Activated CD8-positive, alpha-beta T cell treated with anti-CD3 and anti-CD28 coated beads for 36 hours (primary cell): Measurements from ENCODE around the gene MPG. TPM values are rescaled to one million over a fixed set of nuclear protein-coding genes. Genes with fewer than 3 reads are reported as not detected.

Experiments
- ATAC-seq: fragments of 200-7000 bp; cut with Tn5 transposase; one replicate; pipeline ENCODE4 v1.10.0; 2021; ENCODE audit warnings: mild to moderate bottlenecking, moderate library complexity
- CTCF ChIA-PET: fragments of 350-600 bp; sonication (Branson Sonifier 250); formaldehyde crosslinking; loops from one replicate; lab custom pipeline; 2021; ENCODE audit warnings: antibody characterized with exemption; lab: Charles Lee
- POLR2A ChIA-PET: fragments of 350-600 bp; sonication (Branson Sonifier 250); formaldehyde crosslinking; loops from one replicate; lab custom pipeline; 2021; ENCODE audit warnings: antibody characterized with exemption; lab: Charles Lee
- DNase-seq: peaks from one replicate; pipeline ENCODE4 v3.0.0-alpha.2; 2020
- H3K27ac Mint-ChIP-seq: one replicate; pipeline ENCODE4 v1.8.0; 2021; ENCODE audit warnings: mild to moderate bottlenecking, mixed read lengths
- H3K27me3 Mint-ChIP-seq: one replicate; pipeline ENCODE4 v1.8.0; 2021; ENCODE audit warnings: mixed read lengths
- H3K36me3 Mint-ChIP-seq: one replicate; pipeline ENCODE4 v1.8.0; 2021; ENCODE audit warnings: low read depth, mixed read lengths
- H3K4me1 Mint-ChIP-seq: one replicate; pipeline ENCODE4 v1.8.0; 2021; ENCODE audit warnings: low read depth, mixed read lengths
- H3K4me3 Mint-ChIP-seq: one replicate; pipeline ENCODE4 v1.8.0; 2021; ENCODE audit warnings: mild to moderate bottlenecking, moderate library complexity, mixed read lengths
- H3K9me3 Mint-ChIP-seq: one replicate; pipeline ENCODE4 v1.8.0; 2021; ENCODE audit warnings: mixed read lengths
- CTCF ChIP-seq: fragments of 200-600 bp; IDR thresholded peaks from one replicate; pipeline ENCODE4 v1.8.0; 2022; ENCODE audit warnings: antibody characterized with exemption, mild to moderate bottlenecking
- intact Hi-C: fragments of 100-400 bp; cut with micrococcal nuclease; formaldehyde crosslinking; loops from one replicate; pipeline ENCODE4 v1.10.0; 2022
- total RNA-seq, 2 experiments: library from RNA; stranded (reverse); gene quantifications; one replicate each; pipeline ENCODE4 v1.2.3, GENCODE V29; 2021

MPG gene
- total RNA-seq, 2 experiments from 2014 or later = 51.7 to 54.2 TPM

- ATAC-seq (no peak), DNase-seq (no peak)
- H3K4me1 Mint-ChIP-seq = no peaks in the 10 kb centered on the region
- POLR2A ChIA-PET = no interaction called here
- no peaks in the 10 kb centered on the region for H3K36me3 Mint-ChIP-seq
- H3K27ac Mint-ChIP-seq = no peak overlapping the region
- H3K9me3 Mint-ChIP-seq = no peaks in the 10 kb centered on the region
- intact Hi-C loops = no loop called here
- CTCF ChIA-PET = interaction anchor here (1.6 to 20.7 kb wide), 4 partner anchors 9 to 117 kb away, joined by 6 to 458 read pairs (median 21); partner anchors contain the start of genes HBQ1, POLR3K and SNRNP25
- no peaks in the 10 kb centered on the region for H3K27me3 Mint-ChIP-seq
- TF ChIP-seq CTCF = no peak
- no peak overlapping the region for H3K4me3 Mint-ChIP-seq
Measured at GRCh38 chr16:62968-63391, 15.0 kb upstream of the MPG start.

- no peaks in the 10 kb centered on the region for H3K36me3 Mint-ChIP-seq
- no peaks in the 10 kb centered on the region for H3K9me3 Mint-ChIP-seq
- ATAC-seq (no peak), DNase-seq (no peak)
- CTCF ChIA-PET = interaction anchor here (1.6 to 20.7 kb wide), 5 partner anchors 10 to 116 kb away, joined by 6 to 458 read pairs (median 29); partner anchors contain the start of genes HBQ1, POLR3K and SNRNP25
- H3K27me3 Mint-ChIP-seq = no peaks in the 10 kb centered on the region
- H3K4me1 Mint-ChIP-seq = no peaks in the 10 kb centered on the region
- TF ChIP-seq CTCF = no peak
- POLR2A ChIA-PET = interaction anchor here (0.9 to 1.3 kb wide), 2 partner anchors 10 to 33 kb away, joined by 3 read pairs; partner anchors contain the start of genes POLR3K and SNRNP25
- intact Hi-C loops = no loop called here
- no peak overlapping the region for H3K27ac Mint-ChIP-seq
- H3K4me3 Mint-ChIP-seq = no peak overlapping the region
Measured at GRCh38 chr16:63466-63865, 14.6 kb upstream of the MPG start.

GRCh38 chr16:63998-64913, 13.8 kb upstream of the MPG start:
- Mint-ChIP-seq H3K9me3 (no peaks in the 10 kb centered on the region), H3K27me3 (no peaks in the 10 kb centered on the region), H3K4me3 (no peak overlapping the region), H3K27ac (no peak overlapping the region), H3K36me3 (no peaks in the 10 kb centered on the region), H3K4me1 (no peaks in the 10 kb centered on the region)
- ATAC-seq (no peak), DNase-seq (no peak)
- ChIA-PET POLR2A (interaction anchor here (0.9 to 2.3 kb wide), 3 partner anchors 11 to 32 kb away, joined by 3 to 9 read pairs (median 3); partner anchors contain the start of genes MPG, POLR3K and SNRNP25), CTCF (interaction anchor here (1.0 to 20.7 kb wide), 20 partner anchors 8 to 320 kb away, joined by 3 to 458 read pairs (median 12); partner anchors contain the start of genes HBQ1, MPG, POLR3K and SNRNP25)
- TF ChIP-seq CTCF = no peak
- intact Hi-C loops = no loop called here

- ChIA-PET POLR2A (interaction anchor here (2.3 kb wide), 1 partner anchor 13 kb away, joined by 9 read pairs; the partner anchor contains the start of gene MPG), CTCF (interaction anchor here (0.8 to 20.7 kb wide), 20 partner anchors 8 to 319 kb away, joined by 3 to 458 read pairs (median 12); partner anchors contain the start of genes HBQ1, MPG, POLR3K and SNRNP25)
- Mint-ChIP-seq H3K27me3 (no peaks in the 10 kb centered on the region), H3K36me3 (no peaks in the 10 kb centered on the region), H3K4me3 (no peak overlapping the region), H3K9me3 (no peaks in the 10 kb centered on the region), H3K4me1 (no peaks in the 10 kb centered on the region), H3K27ac (no peak overlapping the region)
- no peak for DNase-seq
- intact Hi-C loops = loop anchor here (1.0 kb wide), 1 partner anchor 32 kb away; no protein-coding TSS in a partner anchor
- ATAC-seq = no peak
- TF ChIP-seq CTCF = no peak
Measured at GRCh38 chr16:64914-65255, 13.1 kb upstream of the MPG start.
